ENCODE measurements around the gene ITGA5. TPM values are rescaled to one million over a fixed set of nuclear protein-coding genes. Genes with fewer than 3 reads are reported as not detected.

ITGA5 gene
- total and polyA plus RNA-seq, 12 donors: 31.9 to 154 (median 48.8) TPM

DNA sequence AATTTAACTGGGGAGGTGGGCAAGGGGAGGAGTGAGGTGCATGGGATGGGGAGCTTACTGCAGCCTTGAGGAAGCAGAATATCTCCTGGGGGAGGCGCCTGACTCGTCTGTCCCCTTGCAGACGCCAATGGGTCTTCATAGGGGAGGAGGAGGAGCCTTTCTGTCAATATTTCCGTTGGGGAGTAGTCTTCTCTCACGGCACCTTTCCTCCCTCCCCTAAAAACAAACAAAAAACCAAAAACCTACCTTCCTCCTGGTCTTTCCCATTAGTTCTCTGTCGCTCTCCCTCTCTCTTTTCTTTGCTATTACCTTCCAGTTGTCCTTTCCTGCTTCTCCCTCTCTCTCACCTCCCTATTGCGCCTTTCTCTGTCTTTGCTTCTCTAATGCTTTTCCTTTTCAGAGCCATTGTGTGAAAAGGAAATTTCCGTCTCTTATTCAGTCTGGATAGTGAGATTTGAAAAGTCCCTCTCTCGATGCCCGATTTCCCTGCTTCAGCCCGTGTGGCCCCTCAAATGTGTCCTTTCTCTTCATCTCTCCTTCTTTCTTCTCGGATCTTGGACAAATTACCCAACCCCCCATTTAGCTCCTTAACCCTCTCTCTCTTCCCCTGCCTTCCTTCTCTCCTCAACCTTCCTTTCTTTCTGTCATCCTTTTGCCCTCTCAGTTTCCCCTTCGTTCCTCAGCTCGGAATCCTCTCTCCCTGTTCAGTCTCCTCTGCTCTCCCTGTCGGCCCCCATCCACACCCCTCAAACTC is 60.7 kb downstream of the ITGA5 start:
- no peak for DNase-seq
- Histone ChIP-seq H3K4me1 (peaks cover 4 to 37% (median 17%) of the 10 kb centered on the region in 9 donors), H3K9me3 (no peaks in the 10 kb centered on the region), H3K27me3 (no peaks in the 10 kb centered on the region), H3K27ac (peak overlapping the region; percentile 38 to 95 (median 88)), H3K4me3 (peak overlapping the region; percentile 34 to 76 (median 64)), H3K36me3 (no peaks in the 10 kb centered on the region)
- no peak for ATAC-seq
- 10 to 14% methylated on average over 15 of the region's 15 CpGs for WGBS, 2 donors
- TF ChIP-seq, protein P1, sequence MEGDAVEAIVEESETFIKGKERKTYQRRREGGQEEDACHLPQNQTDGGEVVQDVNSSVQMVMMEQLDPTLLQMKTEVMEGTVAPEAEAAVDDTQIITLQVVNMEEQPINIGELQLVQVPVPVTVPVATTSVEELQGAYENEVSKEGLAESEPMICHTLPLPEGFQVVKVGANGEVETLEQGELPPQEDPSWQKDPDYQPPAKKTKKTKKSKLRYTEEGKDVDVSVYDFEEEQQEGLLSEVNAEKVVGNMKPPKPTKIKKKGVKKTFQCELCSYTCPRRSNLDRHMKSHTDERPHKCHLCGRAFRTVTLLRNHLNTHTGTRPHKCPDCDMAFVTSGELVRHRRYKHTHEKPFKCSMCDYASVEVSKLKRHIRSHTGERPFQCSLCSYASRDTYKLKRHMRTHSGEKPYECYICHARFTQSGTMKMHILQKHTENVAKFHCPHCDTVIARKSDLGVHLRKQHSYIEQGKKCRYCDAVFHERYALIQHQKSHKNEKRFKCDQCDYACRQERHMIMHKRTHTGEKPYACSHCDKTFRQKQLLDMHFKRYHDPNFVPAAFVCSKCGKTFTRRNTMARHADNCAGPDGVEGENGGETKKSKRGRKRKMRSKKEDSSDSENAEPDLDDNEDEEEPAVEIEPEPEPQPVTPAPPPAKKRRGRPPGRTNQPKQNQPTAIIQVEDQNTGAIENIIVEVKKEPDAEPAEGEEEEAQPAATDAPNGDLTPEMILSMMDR (IDR thresholded peaks at IDR 0.05): no peak
- intact Hi-C loops (cut with DNase I): loop anchor here in 2 of 10 donors (2.0 to 10.0 kb wide), 2 partner anchors 22 to 344 kb away; no protein-coding TSS in a partner anchor

DNA sequence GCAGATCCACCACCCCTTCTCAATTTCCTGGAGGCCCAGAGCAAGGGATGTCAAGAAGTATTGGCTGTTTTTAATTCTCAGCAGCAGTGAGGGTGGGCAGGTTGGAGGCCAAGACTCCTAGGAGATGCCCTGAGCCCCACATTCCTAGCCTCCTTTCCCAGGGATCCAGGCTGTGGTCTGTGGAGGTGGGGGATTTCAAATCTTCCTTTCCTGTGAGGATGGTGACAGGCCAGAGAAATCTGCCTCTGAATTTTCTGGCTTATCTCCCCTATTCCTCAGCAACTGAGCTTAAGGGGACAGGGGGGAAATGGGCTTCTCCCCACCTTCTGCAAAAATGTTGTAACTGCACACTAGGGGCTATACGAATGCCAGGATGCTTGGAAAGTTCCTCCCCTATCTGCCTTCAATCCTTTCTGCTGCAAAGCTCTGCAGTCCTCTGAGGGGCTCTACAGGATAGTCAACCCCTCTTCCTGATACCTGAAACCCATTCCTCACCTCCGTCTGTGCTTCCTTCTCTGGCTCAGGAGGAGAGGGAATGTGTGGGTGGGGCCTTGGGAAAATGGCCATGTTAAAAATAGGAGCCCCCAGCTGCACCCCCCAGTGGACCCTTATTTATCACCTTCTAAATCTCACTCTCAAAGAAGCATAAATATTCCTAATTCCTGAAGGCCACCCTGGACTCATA is 61.4 kb downstream of the ITGA5 start:
- TF ChIP-seq, protein P1 (IDR thresholded peaks at IDR 0.05): no peak
- Histone ChIP-seq H3K4me3 (peak overlapping the region in 3 of 10 donors; percentile 62 to 76 (median 66)), H3K27me3 (no peaks in the 10 kb centered on the region), H3K27ac (peak overlapping the region in 2 of 10 donors; percentile 92 to 95), H3K4me1 (peaks cover 4 to 44% (median 22%) of the 10 kb centered on the region in 9 donors), H3K36me3 (no peaks in the 10 kb centered on the region), H3K9me3 (no peaks in the 10 kb centered on the region)
- no peak for DNase-seq
- intact Hi-C loops (cut with DNase I): loop anchor here in 2 of 10 donors (2.0 to 10.0 kb wide), 2 partner anchors 21 to 343 kb away; no protein-coding TSS in a partner anchor
- ATAC-seq: no peak
- WGBS, 2 donors: 55 to 57% methylated on average over 2 of the region's 2 CpGs

DNA sequence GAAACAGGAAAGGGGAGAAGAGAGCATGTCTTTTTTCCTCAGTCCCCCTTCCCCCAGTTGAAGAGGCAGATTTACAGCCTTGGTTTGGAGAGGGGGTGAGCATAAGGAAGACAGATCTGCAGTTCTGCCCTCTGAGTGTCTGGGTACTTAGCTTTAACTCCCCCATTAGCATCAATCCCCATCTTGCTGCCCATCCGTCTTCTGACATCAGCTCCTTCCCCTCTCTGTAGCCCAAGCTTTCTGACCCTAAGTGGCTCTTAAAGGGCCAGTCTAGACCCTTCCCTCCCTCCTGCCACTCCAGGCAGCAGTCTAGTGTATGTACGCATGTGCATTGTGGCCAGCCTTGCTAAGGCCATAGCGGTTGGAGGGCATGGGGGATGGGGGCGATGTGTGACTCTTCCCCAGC is 62.1 kb downstream of the ITGA5 start:
- H3K4me3 ChIP-seq: no peak overlapping the region
- H3K27me3 ChIP-seq: no peaks in the 10 kb centered on the region
- peaks cover 4 to 51% (median 27%) of the 10 kb centered on the region in 9 donors for H3K4me1 ChIP-seq
- H3K9me3 ChIP-seq: no peaks in the 10 kb centered on the region
- TF ChIP-seq, protein P1 (IDR thresholded peaks at IDR 0.05): no peak
- ATAC-seq (no peak), DNase-seq (no peak)
- H3K36me3 ChIP-seq: peaks cover 0 to 4% (median 0%) of the 10 kb centered on the region in 9 donors
- H3K27ac ChIP-seq: no peak overlapping the region
- intact Hi-C loops (cut with DNase I): loop anchor here in 1 of 10 donors (10.0 kb wide), 1 partner anchor 342 kb away; no protein-coding TSS in a partner anchor
- WGBS, 2 donors: 89% methylated on average over 4 of the region's 4 CpGs

DNA sequence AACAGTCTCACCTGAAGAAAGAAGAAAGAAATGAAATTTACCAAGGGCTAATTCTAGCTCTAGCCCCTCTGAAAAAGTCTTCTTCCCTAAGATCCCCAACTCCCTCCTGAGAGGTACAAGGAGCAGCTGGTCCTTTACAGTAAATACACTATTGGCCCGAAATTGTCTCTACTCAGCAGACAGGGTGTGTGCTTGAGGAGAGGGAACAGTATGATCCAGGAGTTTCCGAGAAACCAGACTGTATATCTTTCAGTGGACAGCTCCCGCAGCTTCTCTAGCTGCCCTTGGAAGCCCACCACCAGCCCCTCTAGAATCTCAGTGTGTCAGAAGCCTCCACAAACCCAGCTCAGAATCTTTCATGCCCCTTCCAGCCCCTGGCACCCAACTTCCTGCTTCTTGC is 62.8 kb downstream of the ITGA5 start:
- H3K27ac ChIP-seq: no peak overlapping the region
- H3K27me3 ChIP-seq: no peaks in the 10 kb centered on the region
- H3K4me3 ChIP-seq: no peak overlapping the region
- WGBS, 2 donors: 84 to 85% methylated on average over 3 of the region's 3 CpGs
- no peak for DNase-seq
- H3K36me3 ChIP-seq: peaks cover 0 to 11% (median 0%) of the 10 kb centered on the region in 9 donors
- TF ChIP-seq, protein P1 (IDR thresholded peaks at IDR 0.05): no peak
- no peak for ATAC-seq
- intact Hi-C loops (cut with DNase I): loop anchor here in 1 of 10 donors (10.0 kb wide), 1 partner anchor 341 kb away; no protein-coding TSS in a partner anchor
- H3K9me3 ChIP-seq: no peaks in the 10 kb centered on the region
- peaks cover 4 to 58% (median 34%) of the 10 kb centered on the region in 9 donors for H3K4me1 ChIP-seq

Measured in heart right ventricle (tissue), 16 donors.